ENCODE measurements around the gene TSHZ2.

DNA sequence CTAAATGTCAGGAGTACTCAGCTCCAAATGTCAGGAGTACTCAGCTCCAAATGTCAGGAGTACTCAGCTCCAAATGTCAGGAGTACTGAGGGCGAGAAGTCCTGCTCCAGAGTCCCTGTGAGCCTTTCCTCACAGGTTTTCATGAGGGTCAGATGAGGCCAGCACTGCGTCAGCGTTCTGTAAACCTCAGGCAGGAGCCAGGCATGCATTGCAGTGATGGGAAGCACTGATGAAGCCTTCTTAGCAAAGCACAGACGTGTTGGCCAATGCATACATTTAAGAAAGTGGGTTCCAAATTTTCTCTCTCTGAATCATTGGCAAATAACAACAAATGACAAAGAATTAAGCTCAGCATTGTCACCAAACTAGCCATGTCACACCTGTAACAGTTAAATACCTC, 366.6 kb downstream of the TSHZ2 start:
- TF ChIP-seq, protein P1, sequence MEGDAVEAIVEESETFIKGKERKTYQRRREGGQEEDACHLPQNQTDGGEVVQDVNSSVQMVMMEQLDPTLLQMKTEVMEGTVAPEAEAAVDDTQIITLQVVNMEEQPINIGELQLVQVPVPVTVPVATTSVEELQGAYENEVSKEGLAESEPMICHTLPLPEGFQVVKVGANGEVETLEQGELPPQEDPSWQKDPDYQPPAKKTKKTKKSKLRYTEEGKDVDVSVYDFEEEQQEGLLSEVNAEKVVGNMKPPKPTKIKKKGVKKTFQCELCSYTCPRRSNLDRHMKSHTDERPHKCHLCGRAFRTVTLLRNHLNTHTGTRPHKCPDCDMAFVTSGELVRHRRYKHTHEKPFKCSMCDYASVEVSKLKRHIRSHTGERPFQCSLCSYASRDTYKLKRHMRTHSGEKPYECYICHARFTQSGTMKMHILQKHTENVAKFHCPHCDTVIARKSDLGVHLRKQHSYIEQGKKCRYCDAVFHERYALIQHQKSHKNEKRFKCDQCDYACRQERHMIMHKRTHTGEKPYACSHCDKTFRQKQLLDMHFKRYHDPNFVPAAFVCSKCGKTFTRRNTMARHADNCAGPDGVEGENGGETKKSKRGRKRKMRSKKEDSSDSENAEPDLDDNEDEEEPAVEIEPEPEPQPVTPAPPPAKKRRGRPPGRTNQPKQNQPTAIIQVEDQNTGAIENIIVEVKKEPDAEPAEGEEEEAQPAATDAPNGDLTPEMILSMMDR (IDR thresholded peaks at IDR 0.05; ENCODE audit: extremely low read depth in 1 of 2, insufficient read depth in 1 of 2, low read depth in 1 of 2, low read length in 2 of 2) = no peak
- TF ChIP-seq EZH2 (IDR thresholded peaks at IDR 0.05; ENCODE audit: borderline replicate concordance, low read depth, low read length, severe bottlenecking) (no peak), POLR2A (IDR thresholded peaks at IDR 0.05; ENCODE audit: low read depth, low read length) (no peak), MYC (IDR thresholded peaks at IDR 0.05; ENCODE audit: low read depth, low read length) (no peak), POLR2AphosphoS5 (IDR thresholded peaks at IDR 0.05; ENCODE audit: insufficient read depth, low read depth, low read length) (no peak), JUN (IDR thresholded peaks at IDR 0.05; ENCODE audit: borderline replicate concordance, insufficient read depth, insufficient read length, low read depth) (no peak), GATA2 (IDR thresholded peaks at IDR 0.05; ENCODE audit: insufficient read depth, insufficient read length, low read depth, low read length) (no peak), FOS (IDR thresholded peaks at IDR 0.05; ENCODE audit: borderline replicate concordance, insufficient read depth, low read length) (no peak)
- TF ChIP-seq, protein P2, sequence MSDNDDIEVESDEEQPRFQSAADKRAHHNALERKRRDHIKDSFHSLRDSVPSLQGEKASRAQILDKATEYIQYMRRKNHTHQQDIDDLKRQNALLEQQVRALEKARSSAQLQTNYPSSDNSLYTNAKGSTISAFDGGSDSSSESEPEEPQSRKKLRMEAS (IDR thresholded peaks at IDR 0.05; ENCODE audit: insufficient read depth, insufficient read length) = no peak
